GM10248 (cell line): ENCODE results near the gene CD6.

Experiments
- CTCF ChIA-PET: fragments of 300-600 bp; sonication (Branson Sonifier 250); formaldehyde crosslinking; extraction: SDS; loops from one replicate; lab custom pipeline; 2021; ENCODE audit warnings: antibody characterized with exemption; lab: Yijun Ruan, JAX
- POLR2A ChIA-PET: fragments of 350-650 bp; sonication (Branson Sonifier 250); formaldehyde crosslinking; extraction: SDS; loops from one replicate; lab custom pipeline; 2020; ENCODE audit warnings: antibody characterized with exemption; lab: Yijun Ruan, JAX
- DNase-seq: peaks from one replicate; pipeline ENCODE4 v3.0.0; 2012; ENCODE audit errors: extremely low spot score
- TF ChIP-seq, protein P1 (sequence below): IDR thresholded peaks from 2 replicates; pipeline ENCODE4 v1.5.1; 2012; ENCODE audit warnings: mild to moderate bottlenecking, low read depth; ENCODE audit errors: extremely low read depth, missing control alignments, control extremely low read depth

Gene CD6

DNA sequence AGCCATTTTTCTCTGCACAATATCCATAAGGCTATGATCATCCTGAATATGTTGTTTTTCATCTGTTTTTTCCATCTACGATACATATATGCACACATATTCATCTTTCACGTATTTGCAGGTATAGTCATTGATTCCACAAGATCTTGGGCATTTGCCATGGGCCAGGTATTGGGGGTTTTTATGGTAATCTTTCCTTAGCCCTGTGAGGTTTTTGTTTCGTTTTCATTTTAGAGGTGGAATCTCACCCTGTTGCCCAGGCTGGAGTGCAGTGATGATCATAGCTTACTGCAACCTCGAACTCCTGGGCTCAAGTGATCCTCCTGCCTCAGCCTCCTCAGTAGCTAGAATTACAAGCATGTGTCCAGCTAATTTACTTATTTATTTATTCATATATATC is 20.0 kb downstream of the CD6 start:
- TF ChIP-seq, protein P1, sequence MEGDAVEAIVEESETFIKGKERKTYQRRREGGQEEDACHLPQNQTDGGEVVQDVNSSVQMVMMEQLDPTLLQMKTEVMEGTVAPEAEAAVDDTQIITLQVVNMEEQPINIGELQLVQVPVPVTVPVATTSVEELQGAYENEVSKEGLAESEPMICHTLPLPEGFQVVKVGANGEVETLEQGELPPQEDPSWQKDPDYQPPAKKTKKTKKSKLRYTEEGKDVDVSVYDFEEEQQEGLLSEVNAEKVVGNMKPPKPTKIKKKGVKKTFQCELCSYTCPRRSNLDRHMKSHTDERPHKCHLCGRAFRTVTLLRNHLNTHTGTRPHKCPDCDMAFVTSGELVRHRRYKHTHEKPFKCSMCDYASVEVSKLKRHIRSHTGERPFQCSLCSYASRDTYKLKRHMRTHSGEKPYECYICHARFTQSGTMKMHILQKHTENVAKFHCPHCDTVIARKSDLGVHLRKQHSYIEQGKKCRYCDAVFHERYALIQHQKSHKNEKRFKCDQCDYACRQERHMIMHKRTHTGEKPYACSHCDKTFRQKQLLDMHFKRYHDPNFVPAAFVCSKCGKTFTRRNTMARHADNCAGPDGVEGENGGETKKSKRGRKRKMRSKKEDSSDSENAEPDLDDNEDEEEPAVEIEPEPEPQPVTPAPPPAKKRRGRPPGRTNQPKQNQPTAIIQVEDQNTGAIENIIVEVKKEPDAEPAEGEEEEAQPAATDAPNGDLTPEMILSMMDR, result no peak
- CTCF ChIA-PET, result interaction anchor here (1.2 to 1.8 kb wide), 2 partner anchors 14 to 138 kb away, joined by 3 to 5 read pairs; no protein-coding TSS in a partner anchor
- POLR2A ChIA-PET, result no interaction called here
- no peak for DNase-seq

DNA sequence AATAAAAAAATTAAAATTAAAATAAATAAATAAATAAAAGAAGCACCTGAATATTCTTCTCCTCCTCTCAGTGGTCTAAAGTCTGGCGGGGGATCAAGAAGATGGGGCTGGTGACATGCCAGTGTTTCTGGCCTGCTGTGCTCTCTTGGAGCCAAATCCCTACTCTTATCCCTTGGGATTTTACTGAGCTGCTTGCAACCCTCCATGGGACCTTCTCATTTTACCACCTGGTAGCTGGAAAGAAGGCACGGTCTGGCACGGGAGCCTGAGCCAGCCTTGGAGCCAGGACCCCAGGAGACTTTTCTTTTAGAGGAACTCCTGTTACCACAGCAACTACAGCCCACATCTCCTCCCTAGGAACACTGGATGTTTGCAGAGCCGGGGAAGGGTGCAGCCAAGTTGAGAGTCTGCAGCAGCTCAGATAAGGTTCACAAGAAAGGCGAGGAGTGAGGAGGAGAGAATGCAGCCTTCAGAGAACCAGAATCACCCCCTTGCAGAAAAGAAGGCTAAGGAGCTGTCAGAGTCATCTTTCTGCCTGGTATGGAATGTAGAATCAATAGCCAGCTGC is 21.4 kb downstream of the CD6 start:
- POLR2A ChIA-PET, result no interaction called here
- TF ChIP-seq, protein P1, result no peak
- DNase-seq, result no peak
- CTCF ChIA-PET, result interaction anchor here (0.9 to 5.0 kb wide), 4 partner anchors 14 to 137 kb away, joined by 3 to 18 read pairs (median 4); partner anchors contain the start of gene CD6

DNA sequence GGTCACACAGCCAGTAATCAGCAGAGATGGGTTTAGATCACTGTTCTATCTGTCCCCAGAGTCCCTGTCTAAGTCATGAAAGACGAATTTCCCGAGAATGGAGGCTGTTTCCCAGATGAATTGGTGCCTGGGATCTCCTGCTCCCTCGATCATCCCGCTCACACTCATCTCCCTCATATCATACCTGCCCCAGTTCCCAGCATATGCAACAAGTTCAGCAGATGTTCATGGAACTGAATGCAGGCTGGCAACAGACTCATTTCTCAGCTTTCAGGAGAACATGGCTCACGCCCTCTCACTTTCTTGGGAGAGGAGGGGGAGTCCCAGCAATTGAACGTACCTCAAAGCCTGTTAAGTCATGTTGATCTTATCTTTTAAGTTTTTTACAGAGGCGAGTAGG is 22.1 kb downstream of the CD6 start:
- CTCF ChIA-PET, result interaction anchor here (0.9 to 5.0 kb wide), 5 partner anchors 10 to 163 kb away, joined by 3 to 18 read pairs (median 3); partner anchors contain the start of gene CD6
- no peak for DNase-seq
- TF ChIP-seq, protein P1, result no peak
- POLR2A ChIA-PET, result no interaction called here

DNA sequence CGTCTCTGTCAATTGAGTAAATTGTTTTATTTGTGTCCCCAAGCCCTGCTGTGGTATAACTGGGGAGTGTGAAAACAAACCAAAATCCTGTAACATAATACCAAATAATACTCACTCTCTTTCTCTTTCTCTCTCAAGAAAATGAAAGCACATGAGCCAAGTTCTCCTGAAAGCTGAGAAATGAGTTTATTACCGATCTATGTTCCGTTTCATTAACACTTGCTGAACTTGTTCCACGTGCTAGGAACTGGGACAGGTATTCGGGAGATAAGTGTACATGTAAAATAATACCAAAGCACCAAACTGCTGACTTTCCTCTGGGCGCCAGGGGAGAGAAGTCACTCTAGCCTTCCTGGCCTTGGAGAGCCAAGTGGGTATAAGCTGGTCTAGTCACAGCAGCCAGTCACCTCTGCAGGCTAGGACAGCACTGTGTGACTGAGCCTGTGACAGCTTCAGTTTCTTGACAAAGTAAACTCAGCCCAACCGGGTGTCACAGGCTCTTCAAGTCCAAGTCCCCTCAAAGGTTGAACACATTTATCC is 23.1 kb downstream of the CD6 start:
- no peak for DNase-seq
- POLR2A ChIA-PET, result no interaction called here
- CTCF ChIA-PET, result interaction anchor here (1.3 to 5.0 kb wide), 3 partner anchors 9 to 164 kb away, joined by 3 to 18 read pairs (median 5); partner anchors contain the start of gene CD6
- TF ChIP-seq, protein P1, result no peak

DNA sequence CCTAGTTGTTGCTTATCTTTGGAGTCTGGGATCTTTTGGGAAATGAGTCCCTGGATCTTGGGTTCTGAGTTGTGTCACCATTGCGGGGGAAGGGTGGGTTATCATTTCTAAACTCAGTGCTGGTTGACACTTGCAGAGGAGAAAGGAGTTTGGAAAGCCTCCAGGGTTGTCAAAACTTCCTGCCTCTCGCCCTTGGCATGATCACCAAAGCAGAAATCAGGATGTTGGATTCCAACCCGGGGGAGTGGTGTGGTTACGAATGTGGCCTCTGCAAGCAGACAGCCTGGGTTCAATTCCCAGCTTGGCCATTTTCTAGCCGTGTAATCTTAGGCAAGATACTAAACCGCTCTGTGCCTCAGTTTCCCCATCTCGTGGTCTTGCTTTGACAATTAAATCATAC is 24.3 kb downstream of the CD6 start:
- CTCF ChIA-PET, result interaction anchor here (5.0 kb wide), 1 partner anchor 25 kb away, joined by 18 read pairs; the partner anchor contains the start of gene CD6
- no peak for DNase-seq
- TF ChIP-seq, protein P1, result no peak
- POLR2A ChIA-PET, result no interaction called here

DNA sequence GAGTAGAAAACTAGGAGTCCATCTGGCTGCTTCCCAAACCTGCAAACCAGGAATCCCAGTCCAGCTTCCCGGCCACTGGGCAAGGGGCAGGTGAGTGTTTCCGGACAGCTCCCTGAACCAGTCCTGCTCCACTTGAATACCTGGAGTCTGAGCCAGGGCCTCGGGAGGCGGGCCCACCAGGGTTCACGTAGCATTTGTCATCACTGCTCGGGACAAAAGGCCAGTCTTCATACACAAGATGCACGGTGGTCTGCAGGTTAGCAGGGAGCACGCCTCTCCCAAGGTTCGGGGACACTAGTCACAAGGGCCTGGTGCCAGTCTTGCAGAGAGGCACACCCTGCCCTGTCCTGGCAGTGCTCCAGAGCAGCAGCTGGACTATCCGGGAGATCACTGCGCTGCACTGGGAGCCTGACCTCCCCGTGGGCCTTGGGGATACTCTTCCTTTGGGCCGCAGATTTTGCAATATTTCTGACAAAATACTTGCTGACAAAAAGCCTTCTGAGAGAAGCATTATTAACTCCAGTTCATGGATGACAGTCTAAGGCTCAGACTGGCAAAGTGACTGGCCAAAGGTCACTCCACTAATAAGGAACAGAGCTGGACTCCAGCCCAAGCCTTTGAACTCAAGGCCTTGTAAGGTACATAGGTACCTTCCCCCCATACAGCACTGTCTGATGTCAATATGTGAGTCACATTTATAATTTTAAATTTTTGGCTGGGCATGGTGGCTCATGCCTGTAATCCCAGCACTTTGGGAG is 25.1 kb downstream of the CD6 start:
- TF ChIP-seq, protein P1, result no peak
- ChIA-PET POLR2A (no interaction called here), CTCF (interaction anchor here (5.0 kb wide), 1 partner anchor 26 kb away, joined by 18 read pairs; the partner anchor contains the start of gene CD6)
- DNase-seq, result no peak
